ENCODE data around the gene WDR48.

- TF ChIP-seq FOXA1 (IDR thresholded peaks at IDR 0.05) (no peak), SP1 (IDR thresholded peaks at IDR 0.05) (no peak), ARNT (IDR thresholded peaks at IDR 0.05) (no peak), SUZ12 (IDR thresholded peaks at IDR 0.05) (no peak), ZNF384 (IDR thresholded peaks at IDR 0.05) (no peak), ELF4 (IDR thresholded peaks at IDR 0.05) (no peak), NFRKB (IDR thresholded peaks at IDR 0.05) (no peak), FOXK2 (IDR thresholded peaks at IDR 0.05) (no peak), HDGF (IDR thresholded peaks at IDR 0.05; ENCODE audit: borderline replicate concordance) (no peak), BHLHE40 (IDR thresholded peaks at IDR 0.05; ENCODE audit: borderline replicate concordance) (no peak)
Observed at GRCh38 chr3:39143051-39143885, 91.5 kb downstream of the WDR48 start.
